Dedifferentiated amniotic fluid mesenchymal stem cell (primary cell): ENCODE data around the gene CHP1.
"Not testable (repeated sequence)": the region's sequence is repeated elsewhere in the genome, so short reads cannot be mapped to it uniquely, and the experiment has no call there.

ENCODE experiments used
- DNase-seq: peaks from one replicate; pipeline ENCODE4 v3.0.0-alpha.2; 2016; ENCODE audit errors: extremely low spot score

Gene CHP1

DNA sequence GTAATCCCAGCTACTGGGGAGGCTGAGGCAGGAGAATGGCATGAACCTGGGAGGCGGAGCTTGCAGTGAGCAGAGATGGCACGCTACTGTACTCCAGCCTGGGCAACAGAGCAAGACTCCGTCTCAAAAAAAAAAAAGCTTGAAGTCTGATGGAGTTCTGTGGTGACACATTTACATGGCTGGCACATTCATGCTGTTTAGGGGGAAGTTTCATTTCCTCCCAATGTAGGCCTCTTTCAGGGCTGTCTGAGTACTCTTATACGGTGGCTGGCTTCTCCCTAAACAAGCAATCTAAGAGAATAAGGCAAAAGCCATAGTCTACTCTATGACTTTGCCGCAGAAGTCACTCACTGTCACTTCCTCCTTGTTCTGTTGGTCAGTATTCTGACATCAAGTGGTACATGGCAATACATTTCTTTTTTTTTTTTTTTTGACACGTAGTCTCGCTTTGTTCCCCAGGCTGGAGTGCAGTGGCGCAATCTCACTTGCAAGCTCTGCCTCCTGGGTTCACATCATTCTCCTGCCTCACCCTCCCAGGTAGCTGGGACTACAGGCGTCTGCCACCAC, 60.1 kb downstream of the CHP1 start:
- DNase-seq = no peak

- DNase-seq = no peak
Observed at GRCh38 chr15:41292521-41292920, 61.5 kb downstream of the CHP1 start.

GRCh38 chr15:41301139-41301538, 70.1 kb downstream of the CHP1 start:
- not testable (repeated sequence) for DNase-seq

- no peak for DNase-seq
Observed at GRCh38 chr15:41301587-41301986, 70.5 kb downstream of the CHP1 start.

DNA sequence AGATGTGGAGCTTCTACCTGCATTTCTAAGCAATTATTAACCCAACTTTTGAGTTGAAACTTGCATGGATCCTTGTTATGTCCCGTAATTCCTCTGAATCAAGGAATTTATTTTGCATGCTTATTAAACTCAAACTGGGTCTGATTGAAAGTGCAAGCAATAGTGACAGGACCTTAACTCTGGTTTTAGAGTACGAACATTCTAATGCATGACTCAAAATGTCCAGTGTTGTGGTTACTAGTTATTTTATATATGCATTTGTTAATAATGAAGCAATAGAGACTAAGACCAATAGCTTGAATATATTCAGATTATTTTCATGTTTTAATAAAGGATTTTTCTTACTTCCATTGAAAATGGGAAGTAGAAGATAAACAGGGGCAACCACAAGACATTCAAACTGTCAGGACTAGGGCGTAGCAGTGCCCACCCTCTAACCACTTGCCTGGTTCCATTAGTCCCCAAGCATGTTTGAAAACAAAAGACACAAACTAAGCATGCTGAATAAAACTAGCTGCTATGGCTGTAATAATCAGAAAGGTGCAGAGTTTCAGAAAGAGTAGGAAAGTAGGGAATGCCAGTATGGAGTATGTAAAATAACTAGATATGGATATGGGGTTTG, 73.2 kb downstream of the CHP1 start:
- no peak for DNase-seq

GRCh38 chr15:41307679-41308078, 76.6 kb downstream of the CHP1 start:
- no peak for DNase-seq

GRCh38 chr15:41309226-41309905, 78.3 kb downstream of the CHP1 start:
- DNase-seq = no peak

DNA sequence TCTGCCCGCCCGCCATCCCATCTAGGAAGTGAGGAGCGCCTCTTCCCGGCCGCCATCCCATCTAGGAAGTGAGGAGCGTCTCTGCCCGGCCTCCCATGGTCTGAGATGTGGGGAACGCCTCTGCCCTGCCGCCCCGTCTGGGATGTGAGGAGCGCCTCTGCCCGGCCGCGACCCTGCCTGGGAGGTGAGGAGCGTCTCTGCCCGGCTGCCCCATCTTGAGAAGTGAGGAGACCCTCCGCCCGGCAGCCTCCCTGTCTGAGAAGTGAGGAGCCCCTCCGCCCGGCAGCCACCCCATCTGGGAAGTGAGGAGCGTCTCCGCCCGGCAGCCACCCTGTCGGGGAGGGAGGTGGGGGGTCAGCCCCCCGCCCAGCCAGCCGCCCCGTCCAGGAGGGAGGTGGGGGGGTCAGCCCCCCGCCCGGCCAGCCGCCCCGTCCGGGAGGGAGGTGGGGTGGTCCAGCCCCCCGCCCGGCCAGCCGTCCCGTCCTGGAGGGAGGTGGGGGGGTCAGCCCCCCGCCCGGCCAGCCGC, 89.8 kb downstream of the CHP1 start:
- DNase-seq = not testable (repeated sequence)

GRCh38 chr15:41323611-41324010, 92.5 kb downstream of the CHP1 start:
- no peak for DNase-seq

DNA sequence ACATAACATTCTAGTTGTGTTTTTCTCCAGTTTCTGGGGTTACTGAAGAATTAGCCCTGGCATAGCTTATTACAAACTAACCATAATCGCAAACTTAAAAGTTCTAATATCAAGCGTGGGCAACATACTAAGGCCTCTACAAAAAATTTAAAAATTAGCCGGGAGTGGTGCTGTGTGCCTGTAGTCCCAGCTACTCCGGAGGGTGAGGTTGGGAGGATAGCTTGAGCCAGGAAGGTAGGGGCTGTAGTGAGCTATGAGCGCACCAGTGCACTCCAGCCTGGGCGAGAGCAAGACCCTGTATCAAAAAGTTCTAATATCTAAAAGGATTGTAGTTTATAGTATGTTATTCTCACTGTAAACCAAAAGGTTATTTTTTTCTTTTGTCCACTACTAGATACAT, 100.2 kb downstream of the CHP1 start:
- no peak for DNase-seq
